H1 (cell line): ENCODE data around the gene SKAP2. TPM values are rescaled to one million over a fixed set of nuclear protein-coding genes. Genes with fewer than 3 reads are reported as not detected.

Experiments used
- RBBP5 ChIP-seq: IDR thresholded peaks from 2 replicates; pipeline ENCODE4 v1.7.1; 2012; ENCODE audit warnings: low read depth, mild to moderate bottlenecking, inconsistent platforms, low read length, moderate library complexity, borderline replicate concordance
- TAF7 ChIP-seq: optimal IDR thresholded peaks from 2 replicates; pipeline ENCODE3; 2011; ENCODE audit warnings: low read depth, mild to moderate bottlenecking, inconsistent platforms, low read length, moderate library complexity, borderline replicate concordance
- polyA plus RNA-seq, 7 experiments: library from polyadenylated mRNA; depleted of rRNA in 3 of 7; stranded (reverse) in 5 of 7; unstranded in 2 of 7; fragments of >200 nt in 5 of 7; fragments of 200-250 nt in 2 of 7; gene quantifications; 1 replicate in 5 of 7; 2 replicates in 1 of 7; 4 replicates in 1 of 7; pipeline versions ENCODE4 v1.2.1 to v1.2.3, GENCODE V29; 2011 to 2013; ENCODE audit warnings: missing spikeins in 2 of 7, mixed read lengths in 2 of 7
- total RNA-seq: library from RNA; stranded (reverse); fragmentation: NEBNext Ultra II Directional; extraction: Animal tissue kit (Norgen Biotek cat#: 25700); gene quantifications from 2 replicates; pipeline ENCODE4 v1.2.1, GENCODE V29; 2021

SKAP2 gene
- total and polyA plus RNA-seq, 2 of the 8 experiments (the other 6 are each of a cell fraction or from before 2014, with no cell fraction given): 0.53 to 5.1 TPM

DNA sequence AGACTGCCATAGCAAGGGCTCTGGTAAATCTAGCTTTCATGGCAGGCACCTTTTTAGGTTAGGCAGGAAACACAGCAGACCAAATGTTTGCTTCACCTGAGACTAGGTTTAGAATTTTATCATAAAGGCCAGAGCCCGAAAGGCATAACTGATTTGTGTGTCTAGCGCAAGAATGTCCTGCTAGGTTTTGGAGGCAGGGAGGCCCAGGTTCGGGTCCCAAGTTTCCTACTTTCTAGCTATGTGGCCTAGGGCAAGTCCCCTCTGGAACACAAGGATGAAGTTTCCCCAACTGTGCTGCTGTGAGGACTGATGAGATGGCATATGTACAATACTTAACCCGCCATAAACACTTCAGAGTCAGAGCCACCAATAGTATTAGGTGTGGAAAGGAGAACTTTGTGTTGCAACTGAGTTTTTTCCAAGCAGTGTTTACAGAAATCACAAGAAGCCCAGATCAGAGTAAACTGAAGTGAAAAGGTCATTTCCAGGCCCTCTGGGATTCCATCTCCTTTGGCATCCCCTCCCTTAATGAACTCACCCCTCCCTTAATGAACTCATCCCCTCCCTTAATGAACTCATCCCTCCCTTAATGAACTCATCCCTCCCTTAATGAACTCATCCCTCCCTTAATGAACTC is 244.9 kb downstream of the SKAP2 start (continued):
- TF ChIP-seq RBBP5 (no peak), TAF7 (no peak)
